HCT116 (cell line): ENCODE data around the gene TMEM186. TPM values are rescaled to one million over a fixed set of nuclear protein-coding genes. Genes with fewer than 3 reads are reported as not detected.

Experiments
- ATAC-seq: fragments of 200-7000 bp; cut with Tn5 transposase; 2 replicates; pipeline ENCODE4 v1.9.1; 2020; ENCODE audit warnings: mild to moderate bottlenecking, moderate library complexity
- BruUV-seq: library from RNA; stranded (reverse); fragments of 400-500 nt; replicated peaks from 2 replicates; lab custom pipeline; 2021; lab: Mats Ljungman, UMichigan
- CTCF ChIA-PET: fragments of 300-600 bp; sonication (Branson Sonifier 250); formaldehyde crosslinking; loops from one replicate; lab custom pipeline; 2021; ENCODE audit warnings: antibody characterized with exemption; lab: Charles Lee
- POLR2A ChIA-PET: fragments of 300-600, 350-600 bp; sonication (Branson Sonifier 250); formaldehyde crosslinking; loops from one replicate; lab custom pipeline; 2021; ENCODE audit warnings: antibody characterized with exemption; lab: Charles Lee
- RAD21 ChIA-PET, 2 experiments: fragments of 300-600 bp; sonication (Branson Sonifier 250); formaldehyde crosslinking; loops; one replicate each; lab custom pipeline; 2023; ENCODE audit warnings: low total read pairs in 2 of 2; ENCODE audit not compliant: uncharacterized antibody in 2 of 2, unreplicated experiment in 2 of 2, low non-redundant PET in 1 of 2; lab: Charles Lee
- DNase-seq: peaks from one replicate; pipeline ENCODE4 v3.0.0-alpha.2; 2010; ENCODE audit warnings: low read depth, low spot score
- H2AFZ ChIP-seq: fragments of 200-600 bp; shearing (Covaris generic), sonication (generic); 2 replicates; pipeline ENCODE4 v1.6.1; 2017; ENCODE audit warnings: low read depth, mixed run types, mixed read lengths, antibody characterized with exemption, low read length; ENCODE audit not compliant: poor library complexity, severe bottlenecking
- H3K27ac ChIP-seq: 2 replicates; pipeline ENCODE4 v1.5.1; 2012; ENCODE audit warnings: low read depth, low read length
- H3K27me3 ChIP-seq: fragments of 200-600 bp; sonication (generic); 2 replicates; pipeline ENCODE4 v1.6.1; 2016; ENCODE audit warnings: mixed run types, low read length, mixed read lengths; ENCODE audit not compliant: insufficient read depth
- H3K36me3 ChIP-seq, 2 experiments: fragments of 200-500 bp in 1 of 2; fragments of 200-600 bp in 1 of 2; sonication (Bioruptor generic) in 1 of 2; sonication (generic) in 1 of 2; 2 replicates each; pipeline versions ENCODE4 v1.5.1 to v1.6.1; 2014 to 2016; ENCODE audit warnings: low read length in 2 of 2, inconsistent platforms in 1 of 2, mixed read lengths in 1 of 2, mixed run types in 1 of 2; ENCODE audit not compliant: insufficient read depth in 2 of 2, control insufficient read depth in 1 of 2
- H3K4me1 ChIP-seq, 2 experiments: fragments of 200-600 bp in 1 of 2; sonication (generic) in 1 of 2; 2 replicates each; pipeline versions ENCODE4 v1.5.1 to v1.6.1; 2012 to 2017; ENCODE audit warnings: low read length in 2 of 2, inconsistent platforms in 1 of 2, mild to moderate bottlenecking in 1 of 2, mixed read lengths in 1 of 2, mixed run types in 1 of 2, moderate library complexity in 1 of 2; ENCODE audit not compliant: insufficient read depth in 2 of 2, control insufficient read depth in 1 of 2
- H3K4me2 ChIP-seq: fragments of 200-600 bp; sonication (generic); 2 replicates; pipeline ENCODE4 v1.6.1; 2017; ENCODE audit warnings: mixed run types, low read length, mixed read lengths
- H3K4me3 ChIP-seq, 2 experiments: fragments of 200-600 bp in 1 of 2; sonication (generic) in 1 of 2; replicated peaks in 1 of 2; 2 replicates each; pipeline ENCODE4 v1.5.1; 2011 to 2016; ENCODE audit warnings: low read length in 2 of 2, control low read depth in 1 of 2, low read depth in 1 of 2, mild to moderate bottlenecking in 1 of 2, mixed read lengths in 1 of 2, mixed run types in 1 of 2
- H3K79me2 ChIP-seq: fragments of 200-600 bp; sonication (generic); 2 replicates; pipeline ENCODE4 v1.6.1; 2017; ENCODE audit warnings: mild to moderate bottlenecking, mixed run types, low read length, moderate library complexity, mixed read lengths; ENCODE audit not compliant: insufficient read depth
- H3K9ac ChIP-seq: fragments of 200-600 bp; sonication (generic); 2 replicates; pipeline ENCODE4 v1.6.1; 2016; ENCODE audit warnings: low read length, mixed read lengths
- H3K9me2 ChIP-seq: fragments of 200-600 bp; sonication (generic), shearing (Covaris generic); 2 replicates; pipeline ENCODE4 v1.6.1; 2017; ENCODE audit warnings: mixed run types, mild to moderate bottlenecking, moderate library complexity; ENCODE audit not compliant: insufficient read depth
- H3K9me3 ChIP-seq, 2 experiments: fragments of 200-500 bp in 1 of 2; fragments of 200-600 bp in 1 of 2; sonication (Bioruptor generic) in 1 of 2; sonication (generic) in 1 of 2; 2 replicates each; pipeline ENCODE4 v1.6.1; 2014 to 2017; ENCODE audit warnings: low read length in 2 of 2, mixed read lengths in 2 of 2, inconsistent platforms in 1 of 2, low read depth in 1 of 2, mild to moderate bottlenecking in 1 of 2, mixed run types in 1 of 2, moderate library complexity in 1 of 2; ENCODE audit not compliant: control insufficient read depth in 1 of 2, insufficient read depth in 1 of 2
- H4K20me1 ChIP-seq: fragments of 200-600 bp; sonication (generic), shearing (Covaris generic); 2 replicates; pipeline ENCODE4 v1.6.1; 2017; ENCODE audit warnings: mixed run types, mild to moderate bottlenecking, moderate library complexity; ENCODE audit not compliant: insufficient read depth
- ATF3 ChIP-seq: IDR thresholded peaks from 2 replicates; pipeline ENCODE4 v1.6.1; 2012
- CTCF ChIP-seq, 3 experiments: fragments of 200-600 bp in 1 of 3; sonication (generic) in 1 of 3; IDR thresholded peaks in 2 of 3; conservative IDR thresholded peaks in 1 of 3; 2 replicates each; pipeline ENCODE4 v1.5.1; 2012 to 2017; ENCODE audit warnings: low read depth in 2 of 3, low read length in 2 of 3, antibody characterized with exemption in 1 of 3, borderline replicate concordance in 1 of 3, control low read depth in 1 of 3, mild to moderate bottlenecking in 1 of 3, mixed read lengths in 1 of 3, mixed run types in 1 of 3, moderate library complexity in 1 of 3; ENCODE audit not compliant: insufficient read depth in 1 of 3
- EGR1 ChIP-seq: IDR thresholded peaks from 2 replicates; pipeline ENCODE4 v1.6.1; 2012; ENCODE audit warnings: low read depth
- ELF1 ChIP-seq: IDR thresholded peaks from 2 replicates; pipeline ENCODE4 v1.6.1; 2012; ENCODE audit warnings: low read depth, borderline replicate concordance
- FOSL1 ChIP-seq: IDR thresholded peaks from 2 replicates; pipeline ENCODE4 v1.6.1; 2012; ENCODE audit warnings: low read depth
- JUND ChIP-seq: IDR thresholded peaks from 2 replicates; pipeline ENCODE4 v1.6.1; 2012
- POLR2A ChIP-seq: IDR thresholded peaks from 2 replicates; pipeline ENCODE4 v1.7.0; 2011; ENCODE audit warnings: borderline replicate concordance; ENCODE audit not compliant: insufficient read depth, insufficient read length; ENCODE audit errors: extremely low read depth
- RAD21 ChIP-seq: IDR thresholded peaks from 2 replicates; pipeline ENCODE4 v1.6.1; 2012; ENCODE audit warnings: low read depth, mild to moderate bottlenecking
- REST ChIP-seq: IDR thresholded peaks from 2 replicates; pipeline ENCODE4 v1.6.1; 2012; ENCODE audit warnings: low read depth
- SP1 ChIP-seq: IDR thresholded peaks from 2 replicates; pipeline ENCODE4 v1.6.1; 2012; ENCODE audit warnings: low read depth
- TCF7L2 ChIP-seq: IDR thresholded peaks from 2 replicates; pipeline ENCODE4 v1.7.0; 2011; ENCODE audit warnings: borderline replicate concordance, inconsistent platforms; ENCODE audit not compliant: insufficient read depth, insufficient read length; ENCODE audit errors: extremely low read depth
- ZBTB33 ChIP-seq: IDR thresholded peaks from 2 replicates; pipeline ENCODE4 v1.6.1; 2011; ENCODE audit warnings: mild to moderate bottlenecking, low read length, moderate library complexity; ENCODE audit not compliant: insufficient replicate concordance; ENCODE audit errors: extremely low read depth
- ZFX ChIP-seq: fragments of 450-650 bp; IDR thresholded peaks from 2 replicates; pipeline ENCODE4 v1.6.1; 2017
- intact Hi-C: fragments of 100-400 bp; cut with micrococcal nuclease; formaldehyde crosslinking; loops from 2 replicates; pipeline ENCODE4 v1.10.0; 2022
- total RNA-seq: library from RNA; stranded (reverse); gene quantifications from one replicate; pipeline ENCODE4 v1.2.1, GENCODE V29; 2021; ENCODE audit not compliant: unreplicated experiment

Gene TMEM186
- total RNA-seq, 1 experiment from 2014 or later: 14.0 TPM

GRCh38 chr16:8826278-8826879 lies 28.9 kb upstream of the TMEM186 start:
- Histone ChIP-seq H3K4me1 (no peaks in the 10 kb centered on the region), H3K9me2 (no peaks in the 10 kb centered on the region), H3K4me2 (no peak overlapping the region), H3K79me2 (peaks cover 76% of the 10 kb centered on the region), H4K20me1 (peaks cover 9% of the 10 kb centered on the region), H3K9me3 (no peaks in the 10 kb centered on the region), H3K27me3 (no peaks in the 10 kb centered on the region), H3K36me3 (peaks cover 14 to 47% of the 10 kb centered on the region in 2 experiments), H3K9ac (no peak overlapping the region), H3K27ac (no peak overlapping the region), H3K4me3 (no peak overlapping the region), H2AFZ (no peak overlapping the region)
- intact Hi-C loops: no loop called here
- ChIA-PET RAD21 (no interaction called here), POLR2A (no interaction called here), CTCF (no interaction called here)
- no peak for TF ChIP-seq POLR2A
- no peak for TF ChIP-seq RAD21
- no peak for TF ChIP-seq JUND
- TF ChIP-seq ATF3: no peak
- TF ChIP-seq ELF1: no peak
- no peak for TF ChIP-seq TCF7L2
- TF ChIP-seq CTCF (IDR thresholded peaks at IDR 0.05 in 2 of 3, conservative IDR thresholded peaks at IDR 0.05 in 1 of 3; ENCODE audit: borderline replicate concordance in 1 of 3, insufficient read depth in 1 of 3, low read depth in 2 of 3, low read length in 2 of 3): no peak
- DNase-seq (no peak), ATAC-seq (no peak)
- no TSS peak for BruUV-seq

- Histone ChIP-seq H3K27me3 (no peaks in the 10 kb centered on the region), H3K36me3 (peaks cover 32 to 53% of the 10 kb centered on the region in 2 experiments), H3K4me2 (no peak overlapping the region), H3K4me3 (no peak overlapping the region), H3K9me2 (no peaks in the 10 kb centered on the region), H3K4me1 (no peaks in the 10 kb centered on the region), H3K9ac (no peak overlapping the region), H3K9me3 (no peaks in the 10 kb centered on the region), H4K20me1 (peaks cover 9% of the 10 kb centered on the region), H3K27ac (no peak overlapping the region), H3K79me2 (peaks cover 68% of the 10 kb centered on the region), H2AFZ (no peak overlapping the region)
- ChIA-PET POLR2A (no interaction called here), CTCF (interaction anchor here (1.1 kb wide), 1 partner anchor 58 kb away, joined by 5 read pairs; no protein-coding TSS in a partner anchor), RAD21 (no interaction called here)
- BruUV-seq: no TSS peak
- ATAC-seq (no peak), DNase-seq (no peak)
- intact Hi-C loops: no loop called here
- TF ChIP-seq ZBTB33 (no peak), FOSL1 (no peak), RAD21 (no peak), ZFX (no peak), SP1 (no peak), REST (no peak), EGR1 (no peak), JUND (no peak)
These were observed 25.0 kb upstream of the TMEM186 start for GRCh38 chr16:8822403-8822802.
